Mononuclear cell (primary cell): Measurements from ENCODE around the gene ARID1B. TPM values are rescaled to one million over a fixed set of nuclear protein-coding genes. Genes with fewer than 3 reads are reported as not detected.

Source experiments
- H3K27me3 ChIP-seq: 2 replicates; pipeline ENCODE4 v1.6.0; 2011; ENCODE audit warnings: low read length, control low read depth; ENCODE audit not compliant: insufficient read depth
- H3K4me1 ChIP-seq: 2 replicates; pipeline ENCODE4 v1.5.1; 2011; ENCODE audit warnings: mild to moderate bottlenecking, low read length, control low read depth; ENCODE audit not compliant: insufficient read depth
- H3K4me3 ChIP-seq: 2 replicates; pipeline ENCODE4 v1.5.1; 2011; ENCODE audit warnings: mild to moderate bottlenecking, low read length, moderate library complexity
- H3K9me3 ChIP-seq: 2 replicates; pipeline ENCODE4 v1.5.1; 2011; ENCODE audit warnings: low read depth, mild to moderate bottlenecking, control low read depth, low read length
- total RNA-seq: library from RNA; depleted of rRNA; stranded (reverse); fragments of >200 nt; gene quantifications from one replicate; pipeline ENCODE4 v1.2.3, GENCODE V29; 2012

ARID1B gene
- total RNA-seq, 1 donor = 107 TPM

GRCh38 chr6:156780962-156781853 lies 4.0 kb downstream of the ARID1B start:
- no peaks in the 10 kb centered on the region for H3K27me3 ChIP-seq
- H3K9me3 ChIP-seq = no peaks in the 10 kb centered on the region
- H3K4me1 ChIP-seq = peaks cover 22% of the 10 kb centered on the region
- peak overlapping the region; percentile 12 for H3K4me3 ChIP-seq

DNA sequence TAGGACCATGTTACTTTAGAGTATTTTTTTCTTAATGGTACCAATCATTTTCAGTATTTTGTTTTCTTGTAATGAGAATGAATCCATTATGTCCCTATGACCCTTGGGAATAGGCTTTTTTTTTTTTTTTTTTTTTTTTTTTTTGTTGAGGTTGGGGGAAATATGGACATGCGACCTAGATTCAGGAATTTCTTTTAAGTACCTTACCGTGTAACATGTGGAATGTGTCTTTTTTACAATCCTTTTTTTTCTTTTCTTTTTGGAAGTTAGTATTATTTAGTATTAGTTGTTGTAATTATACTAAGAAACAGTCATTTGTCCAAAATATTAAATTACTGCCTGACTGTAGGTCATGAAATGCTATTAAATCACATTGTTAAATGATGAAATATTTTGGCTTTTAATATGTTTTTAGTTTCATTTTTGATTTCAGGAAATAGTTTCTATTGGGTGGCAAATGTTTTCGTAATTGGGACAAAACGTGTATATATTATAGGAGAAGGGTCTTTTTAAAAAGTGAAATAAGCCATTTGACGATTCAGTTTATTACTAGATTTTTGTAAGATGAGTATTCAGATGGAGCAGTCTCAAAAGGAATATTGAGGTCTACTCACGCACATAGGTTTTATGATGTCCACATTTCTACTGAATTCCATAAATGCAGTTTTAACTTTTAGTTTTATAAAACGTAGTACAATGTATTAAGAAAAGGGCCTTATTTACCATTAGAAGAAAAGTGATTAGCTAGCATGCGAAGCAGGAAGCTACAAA lies 4.9 kb downstream of the ARID1B start:
- Histone ChIP-seq H3K27me3 (no peaks in the 10 kb centered on the region), H3K4me1 (peaks cover 19% of the 10 kb centered on the region), H3K4me3 (peak overlapping the region; percentile 12), H3K9me3 (no peaks in the 10 kb centered on the region)

DNA sequence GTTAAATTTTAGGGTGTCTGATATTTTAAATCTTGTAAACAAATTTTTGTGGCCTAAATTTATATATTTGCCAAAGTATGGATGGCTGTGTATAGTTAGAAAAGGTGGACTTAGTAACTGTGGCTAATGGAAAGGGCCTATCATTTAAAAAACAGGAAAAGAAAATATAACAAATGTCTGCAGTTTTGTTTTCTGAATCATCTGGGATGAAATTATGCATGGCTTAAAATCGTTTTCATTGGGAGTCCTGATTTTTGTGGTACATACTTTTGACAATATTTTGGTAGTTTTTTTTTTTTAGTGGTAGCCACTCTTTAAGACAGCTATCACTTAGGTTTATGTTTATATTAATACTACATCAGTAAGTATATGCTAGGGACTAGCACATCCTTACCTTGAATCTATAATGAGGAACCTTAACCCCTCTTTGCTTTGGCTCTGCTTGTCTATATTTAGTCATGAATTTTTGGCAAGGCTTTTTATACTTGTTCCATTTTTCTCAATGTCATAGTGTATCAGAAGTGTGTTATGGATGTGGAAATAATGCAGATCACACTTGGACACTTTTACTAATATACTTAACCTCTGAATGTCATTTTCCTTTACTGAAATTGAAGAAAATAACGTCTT lies 5.6 kb downstream of the ARID1B start:
- peaks cover 22% of the 10 kb centered on the region for H3K4me1 ChIP-seq
- H3K27me3 ChIP-seq = no peaks in the 10 kb centered on the region
- no peaks in the 10 kb centered on the region for H3K9me3 ChIP-seq
- H3K4me3 ChIP-seq = no peak overlapping the region

GRCh38 chr6:156783958-156784357 lies 6.8 kb downstream of the ARID1B start:
- Histone ChIP-seq H3K9me3 (no peaks in the 10 kb centered on the region), H3K27me3 (no peaks in the 10 kb centered on the region), H3K4me3 (no peak overlapping the region), H3K4me1 (peaks cover 26% of the 10 kb centered on the region)

- Histone ChIP-seq H3K27me3 (no peaks in the 10 kb centered on the region), H3K4me1 (peaks cover 34% of the 10 kb centered on the region), H3K9me3 (no peaks in the 10 kb centered on the region), H3K4me3 (no peak overlapping the region)
Measured at GRCh38 chr6:156786652-156787051, 9.5 kb downstream of the ARID1B start.

DNA sequence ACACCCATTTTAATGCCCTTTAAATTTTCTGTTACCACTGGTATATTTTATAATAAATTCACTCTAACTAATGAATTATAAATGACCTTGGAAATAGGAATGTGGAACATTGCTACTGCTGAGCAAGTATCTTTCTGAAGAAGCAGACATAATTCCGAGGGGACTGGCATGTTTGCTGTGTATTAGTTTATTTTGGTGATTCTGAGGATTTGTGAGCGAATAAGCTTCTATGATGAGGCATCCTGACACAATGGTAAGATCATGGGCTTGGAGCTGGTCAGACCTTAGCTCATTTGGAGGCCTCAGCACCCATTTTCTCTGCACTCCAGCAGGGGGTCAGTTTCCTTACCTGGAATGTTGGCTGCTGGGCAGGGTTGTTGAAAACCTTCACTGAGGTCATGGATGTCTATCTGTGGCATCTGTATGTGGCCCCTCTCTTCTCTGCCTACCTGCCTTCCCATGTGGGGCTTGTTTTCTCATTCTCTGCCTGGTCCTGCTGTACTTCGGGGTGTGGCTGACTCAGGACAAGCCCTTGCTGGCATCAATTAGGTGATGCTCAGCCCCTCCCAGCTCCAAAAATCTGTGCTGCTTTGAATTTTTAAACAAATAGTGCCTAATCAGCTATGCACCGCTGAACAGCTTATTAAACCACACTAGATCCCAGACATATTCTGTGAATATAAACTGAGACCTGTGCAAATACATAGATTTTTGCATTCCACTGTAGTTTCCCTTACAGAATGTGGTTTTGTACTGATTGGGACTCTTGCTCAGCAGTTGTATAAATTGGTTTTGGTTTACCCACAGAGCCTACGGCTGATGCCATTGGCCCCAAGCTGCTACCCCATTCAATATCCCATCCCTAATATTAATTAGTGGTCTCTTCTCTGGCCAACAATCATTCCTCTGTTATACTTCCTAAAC lies 10.7 kb downstream of the ARID1B start:
- Histone ChIP-seq H3K9me3 (no peaks in the 10 kb centered on the region), H3K4me3 (no peak overlapping the region), H3K4me1 (peaks cover 35% of the 10 kb centered on the region), H3K27me3 (no peaks in the 10 kb centered on the region)

- Histone ChIP-seq H3K9me3 (no peaks in the 10 kb centered on the region), H3K27me3 (no peaks in the 10 kb centered on the region), H3K4me3 (no peak overlapping the region), H3K4me1 (peaks cover 38% of the 10 kb centered on the region)
Measured at GRCh38 chr6:156789081-156789943, 12.1 kb downstream of the ARID1B start.

- no peak overlapping the region for H3K4me3 ChIP-seq
- no peaks in the 10 kb centered on the region for H3K27me3 ChIP-seq
- H3K4me1 ChIP-seq = peaks cover 53% of the 10 kb centered on the region
- H3K9me3 ChIP-seq = no peaks in the 10 kb centered on the region
Measured at GRCh38 chr6:156790711-156791319, 13.6 kb downstream of the ARID1B start.

DNA sequence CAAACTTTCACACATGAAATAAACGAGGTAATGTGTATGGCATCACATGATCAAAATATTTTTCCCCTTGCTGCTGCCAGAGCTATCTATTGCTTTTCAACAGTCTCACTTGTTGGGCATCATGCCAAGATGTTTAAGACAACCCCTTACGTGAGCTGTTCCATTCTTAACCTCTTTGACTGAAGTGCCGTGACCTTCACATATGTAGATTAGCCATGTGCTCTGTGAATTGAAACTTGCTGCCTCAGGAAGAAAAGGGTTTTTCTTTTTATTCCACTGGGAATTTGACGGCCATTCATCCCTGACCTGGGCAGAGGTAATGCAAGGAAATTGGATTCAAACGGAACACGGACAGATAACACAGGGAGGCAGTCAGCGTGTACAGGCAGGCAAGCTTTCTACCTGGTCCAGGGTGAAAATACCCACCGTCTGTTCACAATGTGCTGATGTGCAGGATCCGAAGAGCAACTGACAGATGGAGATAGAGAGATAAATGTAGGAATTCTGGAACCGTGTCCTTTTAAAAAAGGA lies 14.2 kb downstream of the ARID1B start:
- H3K27me3 ChIP-seq = no peaks in the 10 kb centered on the region
- no peak overlapping the region for H3K4me3 ChIP-seq
- H3K4me1 ChIP-seq = peaks cover 54% of the 10 kb centered on the region
- no peaks in the 10 kb centered on the region for H3K9me3 ChIP-seq

GRCh38 chr6:156793200-156793599 lies 16.0 kb downstream of the ARID1B start:
- Histone ChIP-seq H3K4me1 (peaks cover 50% of the 10 kb centered on the region), H3K9me3 (no peaks in the 10 kb centered on the region), H3K27me3 (no peaks in the 10 kb centered on the region), H3K4me3 (no peak overlapping the region)

- Histone ChIP-seq H3K4me3 (no peak overlapping the region), H3K27me3 (no peaks in the 10 kb centered on the region), H3K9me3 (no peaks in the 10 kb centered on the region), H3K4me1 (peaks cover 45% of the 10 kb centered on the region)
Measured at GRCh38 chr6:156794546-156795354, 17.6 kb downstream of the ARID1B start.

GRCh38 chr6:156795825-156796224 lies 18.6 kb downstream of the ARID1B start:
- no peak overlapping the region for H3K4me3 ChIP-seq
- no peaks in the 10 kb centered on the region for H3K9me3 ChIP-seq
- peaks cover 41% of the 10 kb centered on the region for H3K4me1 ChIP-seq
- H3K27me3 ChIP-seq = no peaks in the 10 kb centered on the region
